Spleen (tissue), 11 donors: ENCODE results near the gene NEK10. TPM values are rescaled to one million over a fixed set of nuclear protein-coding genes. Genes with fewer than 3 reads are reported as not detected.

Experiments used
- DNase-seq: peaks from one replicate; pipeline ENCODE4 v3.0.0-alpha.2; 2020
- H3K27ac ChIP-seq, 8 donors: fragments of 200-600 bp; sonication (generic) in 7 of 8; 1 replicate in 4 of 8; 2 replicates in 4 of 8; pipeline versions ENCODE4 v1.5.0 to v1.8.0; 2016 to 2021; ENCODE audit warnings: inconsistent platforms in 4 of 8, mild to moderate bottlenecking in 4 of 8, moderate library complexity in 1 of 8
- H3K27me3 ChIP-seq, 7 donors: fragments of 200-600 bp; sonication (generic) in 6 of 7; replicated peaks in 1 of 7; 1 replicate in 4 of 7; 2 replicates in 3 of 7; pipeline versions ENCODE4 v1.5.0 to v1.8.0; 2016 to 2021; ENCODE audit warnings: inconsistent platforms in 3 of 7, mild to moderate bottlenecking in 1 of 7
- H3K36me3 ChIP-seq, 6 donors: fragments of 200-600 bp; sonication (generic) in 5 of 6; 1 replicate in 4 of 6; 2 replicates in 2 of 6; pipeline versions ENCODE4 v1.5.0 to v1.8.0; 2016 to 2021; ENCODE audit warnings: inconsistent platforms in 2 of 6
- H3K4me1 ChIP-seq, 6 donors: fragments of 200-600 bp; sonication (generic) in 5 of 6; 1 replicate in 3 of 6; 2 replicates in 3 of 6; pipeline versions ENCODE4 v1.5.0 to v1.8.0; 2016 to 2021; ENCODE audit warnings: inconsistent platforms in 3 of 6
- H3K4me3 ChIP-seq, 8 donors: fragments of 200-600 bp; sonication (generic) in 7 of 8; 1 replicate in 4 of 8; 2 replicates in 4 of 8; pipeline versions ENCODE4 v1.5.0 to v1.8.0; 2016 to 2021; ENCODE audit warnings: inconsistent platforms in 4 of 8, mild to moderate bottlenecking in 4 of 8, moderate library complexity in 2 of 8
- H3K9me3 ChIP-seq, 8 donors: fragments of 200-600 bp; sonication (generic) in 7 of 8; 1 replicate in 4 of 8; 2 replicates in 4 of 8; pipeline versions ENCODE4 v1.5.0 to v1.8.0; 2016 to 2021; ENCODE audit warnings: inconsistent platforms in 4 of 8
- CTCF ChIP-seq, 11 experiments: fragments of 200-600 bp in 7 of 11; fragments of 450-650 bp in 4 of 11; sonication (generic) in 4 of 11; IDR thresholded peaks in 8 of 11; conservative IDR thresholded peaks in 3 of 11; 1 replicate in 7 of 11; 2 replicates in 4 of 11; pipeline versions ENCODE4 v1.4.0 to v1.8.0; 2016 to 2021; ENCODE audit warnings: antibody characterized with exemption in 11 of 11, inconsistent platforms in 4 of 11, mild to moderate bottlenecking in 1 of 11
- POLR2A ChIP-seq, 3 donors: fragments of 450-650 bp; IDR thresholded peaks; one replicate each; pipeline ENCODE4 v1.5.1; 2017; ENCODE audit warnings: antibody characterized with exemption in 3 of 3, mild to moderate bottlenecking in 1 of 3
- POLR2AphosphoS5 ChIP-seq, 3 donors: sonication (generic); formaldehyde crosslinking; IDR thresholded peaks; one replicate each; pipeline ENCODE4 v1.5.1; 2017; ENCODE audit warnings: antibody characterized with exemption in 3 of 3
- WGBS, 5 donors: extraction: QIAGEN DNeasy Blood & Tissue Kit in 3 of 5; methylation state at CpG; one replicate each; pipeline versions ENCODE4 v1.1.5 to v1.1.7; 2013 to 2018; 5-methylcytosine and 5-hydroxymethylcytosine counted together
- intact Hi-C: fragments of 100-400 bp; cut with DNase I; formaldehyde crosslinking; loops from one replicate; pipeline ENCODE4 v1.15.0; 2023; ENCODE audit warnings: low total_unique reads
- polyA plus RNA-seq, 3 donors: library from polyadenylated mRNA; stranded (reverse); fragments of 200-250 nt; gene quantifications; one replicate each; pipeline ENCODE4 v1.2.1, GENCODE V29; 2013
- total RNA-seq, 7 donors: library from RNA; depleted of rRNA in 3 of 7; stranded (reverse); fragments of >200 nt in 3 of 7; fragmentation: NEBNext Ultra II Directional in 4 of 7; extraction: Animal tissue kit (Norgen Biotek cat#: 25700) in 4 of 7; gene quantifications; one replicate each; pipeline versions ENCODE4 v1.1.0 to v1.2.1, GENCODE V29; 2016 to 2021
- donor health status: healthy with polysubstance abuse.
- donor health status: DM: no; HTN: no; CAD: no; lungs with moderate emphysema.
- donor health status: DM: no; HTN: no; CAD: no.
- donor health status: Bipolar disorder and iron deficiency.
- donor health status: healthy.
- donor health status: DM: no; HTN: no; CAD: no.
- donor health status: DM: yes; HTN: yes; CAD: no.

NEK10 gene
- total and polyA plus RNA-seq, 10 donors = 0.29 to 4.1 (median 1.7) TPM

- Histone ChIP-seq H3K4me1 (no peaks in the 10 kb centered on the region), H3K36me3 (no peaks in the 10 kb centered on the region), H3K27ac (no peak overlapping the region), H3K9me3 (no peaks in the 10 kb centered on the region), H3K4me3 (no peak overlapping the region), H3K27me3 (no peaks in the 10 kb centered on the region)
- intact Hi-C loops = no loop called here
- no peak for DNase-seq
- TF ChIP-seq POLR2A (IDR thresholded peaks at IDR 0.05) = no peak
- no peak for TF ChIP-seq CTCF (IDR thresholded peaks at IDR 0.05 in 8 of 11, conservative IDR thresholded peaks at IDR 0.05 in 3 of 11)
- TF ChIP-seq POLR2AphosphoS5 (IDR thresholded peaks at IDR 0.05) = no peak
- WGBS, 5 donors = 85 to 100% (median 92%) methylated on average over 1 of the region's 1 CpG
Measured at GRCh38 chr3:27221264-27221932, 147.8 kb downstream of the NEK10 start.

- no peaks in the 10 kb centered on the region for H3K9me3 ChIP-seq
- H3K27me3 ChIP-seq = no peaks in the 10 kb centered on the region
- no peak overlapping the region for H3K27ac ChIP-seq
- H3K36me3 ChIP-seq = no peaks in the 10 kb centered on the region
- no peak for TF ChIP-seq CTCF (IDR thresholded peaks at IDR 0.05 in 8 of 11, conservative IDR thresholded peaks at IDR 0.05 in 3 of 11)
- no peak for TF ChIP-seq POLR2A (IDR thresholded peaks at IDR 0.05)
- TF ChIP-seq POLR2AphosphoS5 (IDR thresholded peaks at IDR 0.05) = no peak
- no peak overlapping the region for H3K4me3 ChIP-seq
- intact Hi-C loops = no loop called here
- no peaks in the 10 kb centered on the region for H3K4me1 ChIP-seq
- DNase-seq = no peak
Measured at GRCh38 chr3:27220166-27220565, 149.0 kb downstream of the NEK10 start.

- no peaks in the 10 kb centered on the region for H3K9me3 ChIP-seq
- no peaks in the 10 kb centered on the region for H3K27me3 ChIP-seq
- WGBS, 5 donors = 91 to 97% (median 92%) methylated on average over 1 of the region's 1 CpG
- no peak overlapping the region for H3K27ac ChIP-seq
- intact Hi-C loops = no loop called here
- no peak for TF ChIP-seq CTCF (IDR thresholded peaks at IDR 0.05 in 8 of 11, conservative IDR thresholded peaks at IDR 0.05 in 3 of 11)
- no peak for TF ChIP-seq POLR2AphosphoS5 (IDR thresholded peaks at IDR 0.05)
- H3K4me1 ChIP-seq = no peaks in the 10 kb centered on the region
- no peaks in the 10 kb centered on the region for H3K36me3 ChIP-seq
- H3K4me3 ChIP-seq = no peak overlapping the region
- DNase-seq = no peak
Measured at GRCh38 chr3:27219127-27219845, 149.9 kb downstream of the NEK10 start.

GRCh38 chr3:27216955-27217552 is 152.1 kb downstream of the NEK10 start:
- Histone ChIP-seq H3K4me3 (no peak overlapping the region), H3K9me3 (no peaks in the 10 kb centered on the region), H3K27ac (no peak overlapping the region), H3K36me3 (no peaks in the 10 kb centered on the region), H3K4me1 (no peaks in the 10 kb centered on the region), H3K27me3 (no peaks in the 10 kb centered on the region)
- intact Hi-C loops = no loop called here
- TF ChIP-seq CTCF (IDR thresholded peaks at IDR 0.05 in 8 of 11, conservative IDR thresholded peaks at IDR 0.05 in 3 of 11) (no peak), POLR2A (IDR thresholded peaks at IDR 0.05) (no peak), POLR2AphosphoS5 (IDR thresholded peaks at IDR 0.05) (no peak)
- WGBS, 5 donors = 85 to 94% (median 92%) methylated on average over 5 of the region's 5 CpGs
- DNase-seq = no peak
